SU-DHL-6 (cell line): ENCODE results near the gene MYO15B.

Experiments used
- H2AFZ ChIP-seq: fragments of 200-600 bp; sonication (generic); 2 replicates; pipeline ENCODE4 v1.6.1; 2014; ENCODE audit warnings: low read depth, mild to moderate bottlenecking, moderate library complexity, mixed read lengths, antibody characterized with exemption, low read length; ENCODE audit not compliant: severe bottlenecking
- H3F3A ChIP-seq: fragments of 200-600 bp; shearing (Covaris generic); 2 replicates; pipeline ENCODE4 v1.6.0; 2016; ENCODE audit warnings: antibody characterized with exemption, mild to moderate bottlenecking; ENCODE audit not compliant: insufficient read depth
- H3K27ac ChIP-seq: fragments of 200-600 bp; sonication (generic); 2 replicates; pipeline ENCODE4 v1.5.1; 2016; ENCODE audit warnings: low read depth, mild to moderate bottlenecking, low read length, moderate library complexity, mixed read lengths
- H3K27me3 ChIP-seq: fragments of 200-600 bp; sonication (generic), shearing (Covaris generic); 2 replicates; pipeline ENCODE4 v1.6.0; 2014; ENCODE audit warnings: mild to moderate bottlenecking, low read length
- H3K36me3 ChIP-seq: fragments of 200-600 bp; sonication (generic); 2 replicates; pipeline ENCODE4 v1.6.1; 2014; ENCODE audit warnings: mild to moderate bottlenecking, low read length, mixed read lengths
- H3K4me2 ChIP-seq: fragments of 300-600, 200-600 bp; shearing (Covaris generic), sonication (generic); 2 replicates; pipeline ENCODE4 v1.6.0; 2014; ENCODE audit warnings: low read length, low read depth, mild to moderate bottlenecking; ENCODE audit not compliant: poor library complexity, severe bottlenecking
- H3K4me3 ChIP-seq: fragments of 200-600 bp; sonication (generic); 2 replicates; pipeline ENCODE4 v1.5.1; 2014; ENCODE audit warnings: antibody characterized with exemption, low read length, mild to moderate bottlenecking, mixed read lengths; ENCODE audit not compliant: insufficient read depth, poor library complexity, severe bottlenecking
- H3K79me2 ChIP-seq: fragments of 200-600 bp; sonication (generic); 2 replicates; pipeline ENCODE4 v1.6.1; 2014; ENCODE audit warnings: mild to moderate bottlenecking, low read length, moderate library complexity; ENCODE audit not compliant: insufficient read depth
- H3K9ac ChIP-seq: fragments of 200-600 bp; sonication (generic); 2 replicates; pipeline ENCODE4 v1.7.0; 2014; ENCODE audit warnings: mild to moderate bottlenecking, low read length
- H3K9me2 ChIP-seq: fragments of 200-600 bp; sonication (generic); replicated peaks from 2 replicates; pipeline ENCODE4 v1.6.1; 2014; ENCODE audit warnings: low read length; ENCODE audit not compliant: insufficient read depth
- H3K9me3 ChIP-seq: fragments of 200-600 bp; sonication (generic); 2 replicates; pipeline ENCODE4 v1.6.1; 2014; ENCODE audit warnings: low read length, mixed read lengths; ENCODE audit not compliant: insufficient read depth
- H4K20me1 ChIP-seq: fragments of 200-600 bp; sonication (generic); 2 replicates; pipeline ENCODE4 v1.6.1; 2014; ENCODE audit warnings: low read depth, mild to moderate bottlenecking, antibody characterized with exemption, low read length, moderate library complexity, mixed read lengths
- CTCF ChIP-seq: fragments of 200-600 bp; sonication (generic); IDR thresholded peaks from one replicate; pipeline ENCODE4 v1.5.1; 2017; ENCODE audit warnings: antibody characterized with exemption, mild to moderate bottlenecking, low read length, moderate library complexity; ENCODE audit not compliant: insufficient read depth, poor library complexity, severe bottlenecking
- EZH2phosphoT487 ChIP-seq: fragments of 200-600 bp; sonication (generic), shearing (Covaris generic); conservative IDR thresholded peaks from 2 replicates; pipeline ENCODE4 v1.6.1; 2018; ENCODE audit warnings: mild to moderate bottlenecking, antibody characterized with exemption, low read length, moderate library complexity, mixed read lengths

MYO15B gene

GRCh38 chr17:75631353-75631752 lies 43.8 kb downstream of the MYO15B start:
- no peak overlapping the region for H3K27ac ChIP-seq
- H3F3A ChIP-seq, result no peaks in the 10 kb centered on the region
- no peaks in the 10 kb centered on the region for H3K9me3 ChIP-seq
- no peak overlapping the region for H3K9ac ChIP-seq
- no peaks in the 10 kb centered on the region for H4K20me1 ChIP-seq
- H3K36me3 ChIP-seq, result no peaks in the 10 kb centered on the region
- H3K4me3 ChIP-seq, result no peak overlapping the region
- no peak for TF ChIP-seq CTCF
- H3K9me2 ChIP-seq, result no peaks in the 10 kb centered on the region
- no peak overlapping the region for H2AFZ ChIP-seq
- no peaks in the 10 kb centered on the region for H3K79me2 ChIP-seq
- no peak overlapping the region for H3K4me2 ChIP-seq
- H3K27me3 ChIP-seq, result no peaks in the 10 kb centered on the region

- no peaks in the 10 kb centered on the region for H3F3A ChIP-seq
- TF ChIP-seq EZH2phosphoT487 (no peak), CTCF (no peak)
- no peak overlapping the region for H3K27ac ChIP-seq
- no peaks in the 10 kb centered on the region for H4K20me1 ChIP-seq
- no peaks in the 10 kb centered on the region for H3K27me3 ChIP-seq
- H2AFZ ChIP-seq, result no peak overlapping the region
- H3K4me3 ChIP-seq, result no peak overlapping the region
- H3K79me2 ChIP-seq, result no peaks in the 10 kb centered on the region
- H3K4me2 ChIP-seq, result no peak overlapping the region
- no peak overlapping the region for H3K9ac ChIP-seq
- H3K9me3 ChIP-seq, result no peaks in the 10 kb centered on the region
- no peaks in the 10 kb centered on the region for H3K36me3 ChIP-seq
- no peaks in the 10 kb centered on the region for H3K9me2 ChIP-seq
Observed at GRCh38 chr17:75632428-75632827, 44.8 kb downstream of the MYO15B start.

GRCh38 chr17:75632863-75633485 lies 45.4 kb downstream of the MYO15B start, which contains the start of gene SMIM5:
SMIM5 (plus strand) TSS chr17:75633434; CDS start chr17:75640202, 6,768 bp downstream.
- no peaks in the 10 kb centered on the region for H3K9me3 ChIP-seq
- H3K4me2 ChIP-seq, result no peak within 1 kb of the TSS
- no peak within 1 kb of the TSS for H3K27ac ChIP-seq
- no peak within 1 kb of the TSS for H2AFZ ChIP-seq
- H3F3A ChIP-seq, result no peaks in the 10 kb centered on the region
- H3K36me3 ChIP-seq, result no peaks in the 10 kb centered on the region
- no peaks in the 10 kb centered on the region for H3K79me2 ChIP-seq
- no peaks in the 10 kb centered on the region for H4K20me1 ChIP-seq
- no peak within 1 kb of the TSS for H3K4me3 ChIP-seq
- no peaks in the 10 kb centered on the region for H3K27me3 ChIP-seq
- TF ChIP-seq EZH2phosphoT487 (no peak), CTCF (peak; percentile 86)
- 0 out of 2 replicates have a peak within 1 kb of the TSS, but pooled peaks have one; percentile 4 for H3K9ac ChIP-seq
- H3K9me2 ChIP-seq, result no peaks in the 10 kb centered on the region
